Measurements from ENCODE around the gene TUBA4B. TPM values are rescaled to one million over a fixed set of nuclear protein-coding genes. Genes with fewer than 3 reads are reported as not detected.
A peak's percentile ranks its signal among the peaks of the same experiment; 100 is the strongest.

Gene TUBA4B
- total and polyA plus RNA-seq, 2 donors (not counting 3 experiments of a cell fraction or from before 2014, with no cell fraction given): not detected

DNA sequence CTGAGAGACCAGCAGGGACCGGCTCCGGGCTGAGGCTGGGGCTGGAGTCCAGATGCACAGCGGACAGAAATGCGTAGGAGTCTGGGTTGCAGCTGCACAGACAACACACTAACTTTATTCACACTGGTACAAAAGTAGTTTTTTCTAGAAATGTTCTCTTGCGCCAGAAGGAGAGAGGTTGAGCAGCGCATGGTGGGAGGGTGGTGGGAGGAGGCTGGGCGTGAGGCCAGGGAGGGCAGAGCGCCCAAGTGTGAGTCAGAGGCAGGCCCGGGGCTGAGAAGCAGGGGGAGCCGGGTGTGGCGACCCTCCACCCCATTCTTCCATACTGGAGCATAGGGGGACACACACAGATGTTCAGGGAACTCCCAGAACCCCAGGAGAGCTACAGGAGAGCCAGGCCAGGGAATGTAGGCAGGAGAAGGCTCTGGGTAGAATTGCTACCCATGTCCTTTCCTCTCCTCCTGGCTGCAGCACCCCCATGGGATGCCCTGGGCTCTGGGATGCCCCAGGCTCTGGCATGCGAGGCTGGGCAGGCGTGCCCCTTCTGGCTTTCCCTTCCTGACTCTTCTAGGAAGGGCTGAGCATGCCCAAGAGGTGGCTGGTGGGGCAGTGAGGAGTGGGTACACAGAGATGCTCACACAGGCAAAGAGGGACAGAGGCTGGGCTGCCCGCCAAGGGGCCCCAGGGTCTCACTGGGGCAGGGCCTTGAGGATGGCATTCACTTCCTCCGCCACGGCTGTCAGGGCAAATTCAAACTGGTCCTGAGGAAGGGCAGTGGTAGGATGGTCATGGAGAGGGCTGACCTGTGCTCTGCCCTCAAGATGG lies 36.7 kb downstream of the TUBA4B start:
- Histone ChIP-seq H4K20me1 (replicated peaks; ENCODE audit: control insufficient read depth, extremely low read depth, insufficient read depth, low read length) (no peaks in the 10 kb centered on the region), H3K9me1 (replicated peaks; ENCODE audit: control insufficient read depth, extremely low read depth, insufficient read depth, low read length) (no peaks in the 10 kb centered on the region), H3K9me3 (replicated peaks; ENCODE audit: control insufficient read depth, insufficient read depth, low read length) (no peaks in the 10 kb centered on the region), H3K27ac (ENCODE audit: insufficient read depth, low read depth, low read length) (no peak overlapping the region), H2AFZ (ENCODE audit: low read depth, low read length) (no peak overlapping the region), H3K27me3 (ENCODE audit: control insufficient read depth in 2 of 2, insufficient read depth in 2 of 2, low read length in 2 of 2) (peaks cover 0 to 1% of the 10 kb centered on the region in 2 experiments), H3K4me2 (ENCODE audit: insufficient read depth, low read length) (no peak overlapping the region), H3K4me1 (ENCODE audit: control insufficient read depth, extremely low read depth, insufficient read depth, low read length) (peaks cover 4% of the 10 kb centered on the region), H3K79me2 (ENCODE audit: control insufficient read depth, insufficient read depth, low read length) (no peaks in the 10 kb centered on the region), H3K9ac (replicated peaks; ENCODE audit: extremely low read depth, insufficient read depth, low read length) (no peak overlapping the region), H3K4me3 (replicated peaks in 1 of 3; ENCODE audit: insufficient read depth in 1 of 3, low read depth in 1 of 3, low read length in 3 of 3) (no peak overlapping the region), H3K36me3 (ENCODE audit: control insufficient read depth in 2 of 2, extremely low read depth in 1 of 2, insufficient read depth in 2 of 2, low read length in 2 of 2) (peaks cover 0 to 5% of the 10 kb centered on the region in 2 experiments)
- intact Hi-C loops (cut with micrococcal nuclease): no loop called here
- CTCF ChIA-PET: interaction anchor here (11.2 kb wide), 1 partner anchor 8 kb away, joined by 253 read pairs; the partner anchor contains the start of gene DNAJB2
- no peak for FAIRE-seq
- DNase-seq (ENCODE audit: low read depth, low spot score): peak; percentile 73
- dilution Hi-C loops (cut with MboI; ENCODE audit: extremely low pct_ligation_motif_present, low sequenced_read_pairs): no loop called here
- POLR2A ChIA-PET: no interaction called here
- no TSS peak for BruUV-seq (replicated peaks)
- TF ChIP-seq POLR2A (IDR thresholded peaks at IDR 0.05; ENCODE audit: low read depth, low read length): no peak
- no peak for TF ChIP-seq JUN (IDR thresholded peaks at IDR 0.05; ENCODE audit: borderline replicate concordance, insufficient read depth, insufficient read length, low read depth)
- TF ChIP-seq GATA2 (IDR thresholded peaks at IDR 0.05; ENCODE audit: insufficient read depth, insufficient read length, low read depth, low read length): no peak
- no peak for TF ChIP-seq FOS (IDR thresholded peaks at IDR 0.05; ENCODE audit: borderline replicate concordance, insufficient read depth, low read length)
- TF ChIP-seq, protein P1, sequence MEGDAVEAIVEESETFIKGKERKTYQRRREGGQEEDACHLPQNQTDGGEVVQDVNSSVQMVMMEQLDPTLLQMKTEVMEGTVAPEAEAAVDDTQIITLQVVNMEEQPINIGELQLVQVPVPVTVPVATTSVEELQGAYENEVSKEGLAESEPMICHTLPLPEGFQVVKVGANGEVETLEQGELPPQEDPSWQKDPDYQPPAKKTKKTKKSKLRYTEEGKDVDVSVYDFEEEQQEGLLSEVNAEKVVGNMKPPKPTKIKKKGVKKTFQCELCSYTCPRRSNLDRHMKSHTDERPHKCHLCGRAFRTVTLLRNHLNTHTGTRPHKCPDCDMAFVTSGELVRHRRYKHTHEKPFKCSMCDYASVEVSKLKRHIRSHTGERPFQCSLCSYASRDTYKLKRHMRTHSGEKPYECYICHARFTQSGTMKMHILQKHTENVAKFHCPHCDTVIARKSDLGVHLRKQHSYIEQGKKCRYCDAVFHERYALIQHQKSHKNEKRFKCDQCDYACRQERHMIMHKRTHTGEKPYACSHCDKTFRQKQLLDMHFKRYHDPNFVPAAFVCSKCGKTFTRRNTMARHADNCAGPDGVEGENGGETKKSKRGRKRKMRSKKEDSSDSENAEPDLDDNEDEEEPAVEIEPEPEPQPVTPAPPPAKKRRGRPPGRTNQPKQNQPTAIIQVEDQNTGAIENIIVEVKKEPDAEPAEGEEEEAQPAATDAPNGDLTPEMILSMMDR (IDR thresholded peaks at IDR 0.05; ENCODE audit: extremely low read depth in 1 of 2, insufficient read depth in 1 of 2, low read depth in 1 of 2, low read length in 2 of 2): no peak
- TF ChIP-seq MYC (IDR thresholded peaks at IDR 0.05; ENCODE audit: low read depth, low read length): no peak

All from endothelial cell of umbilical vein (primary cell).